ENCODE data around the gene SLC46A1. TPM values are rescaled to one million over a fixed set of nuclear protein-coding genes. Genes with fewer than 3 reads are reported as not detected.

The SLC46A1 gene
- total and polyA plus RNA-seq, 9 of the 15 experiments (the other 6 are each of a cell fraction or from before 2014, with no cell fraction given) = 0.24 to 5.5 (median 3.1) TPM

DNA sequence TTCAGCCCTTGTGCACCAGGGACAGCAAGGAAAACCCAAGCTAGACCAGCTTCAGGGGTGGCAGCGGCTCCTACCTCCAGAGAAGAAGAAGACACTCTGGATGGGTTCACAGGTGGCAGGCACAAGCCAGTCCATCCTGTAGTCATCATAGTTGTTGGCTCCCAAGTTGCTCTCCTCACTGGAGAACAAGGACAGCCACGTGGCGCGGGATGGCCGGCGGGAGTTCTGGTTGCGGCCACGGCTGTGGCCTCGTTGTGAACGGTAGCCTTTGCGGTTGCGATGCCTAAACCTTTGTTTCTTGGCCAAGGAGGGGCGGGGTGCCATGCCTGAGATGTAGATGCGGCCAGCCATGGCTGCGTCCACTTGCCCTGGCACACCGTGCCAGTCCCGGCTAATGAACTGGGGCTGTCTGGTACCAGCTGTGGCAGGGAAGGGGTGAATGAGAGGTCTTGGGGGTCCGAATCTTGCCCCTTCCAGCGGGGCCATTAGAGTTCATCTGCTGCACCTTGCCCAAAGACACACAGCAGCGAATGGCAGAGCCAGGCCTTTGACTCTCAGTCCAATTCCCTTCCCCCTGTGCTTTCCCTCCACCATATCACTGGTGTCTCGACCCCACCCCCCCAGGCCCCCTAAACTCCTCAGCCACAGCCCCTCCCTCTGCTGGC lies 38.2 kb downstream of the SLC46A1 start (continued):
- TF ChIP-seq, protein P1, sequence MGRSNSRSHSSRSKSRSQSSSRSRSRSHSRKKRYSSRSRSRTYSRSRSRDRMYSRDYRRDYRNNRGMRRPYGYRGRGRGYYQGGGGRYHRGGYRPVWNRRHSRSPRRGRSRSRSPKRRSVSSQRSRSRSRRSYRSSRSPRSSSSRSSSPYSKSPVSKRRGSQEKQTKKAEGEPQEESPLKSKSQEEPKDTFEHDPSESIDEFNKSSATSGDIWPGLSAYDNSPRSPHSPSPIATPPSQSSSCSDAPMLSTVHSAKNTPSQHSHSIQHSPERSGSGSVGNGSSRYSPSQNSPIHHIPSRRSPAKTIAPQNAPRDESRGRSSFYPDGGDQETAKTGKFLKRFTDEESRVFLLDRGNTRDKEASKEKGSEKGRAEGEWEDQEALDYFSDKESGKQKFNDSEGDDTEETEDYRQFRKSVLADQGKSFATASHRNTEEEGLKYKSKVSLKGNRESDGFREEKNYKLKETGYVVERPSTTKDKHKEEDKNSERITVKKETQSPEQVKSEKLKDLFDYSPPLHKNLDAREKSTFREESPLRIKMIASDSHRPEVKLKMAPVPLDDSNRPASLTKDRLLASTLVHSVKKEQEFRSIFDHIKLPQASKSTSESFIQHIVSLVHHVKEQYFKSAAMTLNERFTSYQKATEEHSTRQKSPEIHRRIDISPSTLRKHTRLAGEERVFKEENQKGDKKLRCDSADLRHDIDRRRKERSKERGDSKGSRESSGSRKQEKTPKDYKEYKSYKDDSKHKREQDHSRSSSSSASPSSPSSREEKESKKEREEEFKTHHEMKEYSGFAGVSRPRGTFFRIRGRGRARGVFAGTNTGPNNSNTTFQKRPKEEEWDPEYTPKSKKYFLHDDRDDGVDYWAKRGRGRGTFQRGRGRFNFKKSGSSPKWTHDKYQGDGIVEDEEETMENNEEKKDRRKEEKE (IDR thresholded peaks at IDR 0.05; ENCODE audit: borderline replicate concordance in 1 of 2, control insufficient read depth in 1 of 2, low read depth in 2 of 2, low read length in 1 of 2) = no peak

DNA sequence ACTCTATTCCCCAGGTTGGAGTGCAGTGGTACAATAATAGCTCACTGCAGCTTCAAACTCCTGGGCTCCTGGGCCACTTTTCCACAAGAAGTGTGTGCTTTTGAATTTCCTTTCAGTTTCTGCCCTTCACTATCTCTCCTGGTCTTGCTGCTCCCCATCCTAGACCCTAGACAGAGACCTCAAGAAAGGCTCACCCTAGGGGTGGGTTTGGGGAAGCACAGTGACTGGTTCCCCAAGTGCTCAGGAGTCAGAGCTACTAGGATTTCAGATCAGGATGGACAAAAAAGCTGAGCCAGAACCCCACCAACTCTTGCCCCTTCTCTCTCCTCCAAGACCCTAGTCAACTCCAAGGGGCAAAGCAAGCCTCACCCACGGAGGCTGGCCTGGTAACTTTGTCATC lies 39.4 kb downstream of the SLC46A1 start:
- DNase-seq (ENCODE audit: extremely low read depth in 1 of 4, low spot score in 3 of 4) = peak; percentile 35 to 38 (median 36)
- POLR2A ChIA-PET = interaction anchor here (1.0 to 2.8 kb wide), 5 partner anchors 9 to 23 kb away, joined by 3 to 9 read pairs (median 8); partner anchors contain the start of gene POLDIP2
- no peak overlapping the region for H3K4me3 ChIP-seq
- intact Hi-C loops (cut with micrococcal nuclease) (no loop called here), in situ Hi-C loops (cut with MboI) (no loop called here)
- no TSS peak for BruUV-seq (replicated peaks)
- peaks cover 5% of the 10 kb centered on the region for H3K9me1 ChIP-seq (ENCODE audit: control insufficient read depth, insufficient read depth, low read length)
- no peak for TF ChIP-seq ZNF217 (CRISPR knock-in tag; IDR thresholded peaks at IDR 0.05)
- TF ChIP-seq, protein P2, sequence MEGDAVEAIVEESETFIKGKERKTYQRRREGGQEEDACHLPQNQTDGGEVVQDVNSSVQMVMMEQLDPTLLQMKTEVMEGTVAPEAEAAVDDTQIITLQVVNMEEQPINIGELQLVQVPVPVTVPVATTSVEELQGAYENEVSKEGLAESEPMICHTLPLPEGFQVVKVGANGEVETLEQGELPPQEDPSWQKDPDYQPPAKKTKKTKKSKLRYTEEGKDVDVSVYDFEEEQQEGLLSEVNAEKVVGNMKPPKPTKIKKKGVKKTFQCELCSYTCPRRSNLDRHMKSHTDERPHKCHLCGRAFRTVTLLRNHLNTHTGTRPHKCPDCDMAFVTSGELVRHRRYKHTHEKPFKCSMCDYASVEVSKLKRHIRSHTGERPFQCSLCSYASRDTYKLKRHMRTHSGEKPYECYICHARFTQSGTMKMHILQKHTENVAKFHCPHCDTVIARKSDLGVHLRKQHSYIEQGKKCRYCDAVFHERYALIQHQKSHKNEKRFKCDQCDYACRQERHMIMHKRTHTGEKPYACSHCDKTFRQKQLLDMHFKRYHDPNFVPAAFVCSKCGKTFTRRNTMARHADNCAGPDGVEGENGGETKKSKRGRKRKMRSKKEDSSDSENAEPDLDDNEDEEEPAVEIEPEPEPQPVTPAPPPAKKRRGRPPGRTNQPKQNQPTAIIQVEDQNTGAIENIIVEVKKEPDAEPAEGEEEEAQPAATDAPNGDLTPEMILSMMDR (IDR thresholded peaks at IDR 0.05 in 2 of 3, conservative IDR thresholded peaks at IDR 0.05 in 1 of 3; ENCODE audit: insufficient read depth in 2 of 3, low read depth in 1 of 3, low read length in 3 of 3) = peak in 2 of 3 experiments; percentile 23 to 47; a peak in 3 of 6 replicates
- no peak for TF ChIP-seq ZNF282 (CRISPR knock-in tag; IDR thresholded peaks at IDR 0.05)
- no peak for TF ChIP-seq MYNN (IDR thresholded peaks at IDR 0.05)
- no peak for TF ChIP-seq MYNN (CRISPR knock-in tag; IDR thresholded peaks at IDR 0.05)
- no peak for TF ChIP-seq MXI1 (IDR thresholded peaks at IDR 0.05; ENCODE audit: low read depth, low read length)
- no peak overlapping the region for H3K27ac ChIP-seq (ENCODE audit: extremely low read depth, low read depth, low read length)
- no peaks in the 10 kb centered on the region for H3K79me2 ChIP-seq (ENCODE audit: control insufficient read depth, insufficient read depth, low read length)
- FAIRE-seq = no peak
- H3K36me3 ChIP-seq (ENCODE audit: control insufficient read depth, insufficient read depth, low read length) = peaks cover 25% of the 10 kb centered on the region
- H3K9me3 ChIP-seq (replicated peaks; ENCODE audit: control insufficient read depth, insufficient read depth, low read depth, low read length) = no peaks in the 10 kb centered on the region
- no peak overlapping the region for H3K9ac ChIP-seq (ENCODE audit: insufficient read depth in 1 of 2, low read depth in 2 of 2, low read length in 2 of 2)
- CTCF ChIA-PET (ENCODE audit: low intra/inter-chr PET ratio) = no interaction called here
- no peak overlapping the region for H2AFZ ChIP-seq (ENCODE audit: low read depth, low read length)
- H3K27me3 ChIP-seq (ENCODE audit: control insufficient read depth in 2 of 2, insufficient read depth in 2 of 2, low read length in 2 of 2) = no peaks in the 10 kb centered on the region
- 0 out of 2 replicates have a peak, but pooled peaks cover 6% of the 10 kb centered on the region for H4K20me1 ChIP-seq (replicated peaks; ENCODE audit: control insufficient read depth, insufficient read depth, low read length)
- peak; percentile 31; the same call in 2 of the 3 replicates for ATAC-seq
- H3K4me1 ChIP-seq (replicated peaks in 1 of 2; ENCODE audit: control insufficient read depth in 2 of 2, insufficient read depth in 2 of 2, low read length in 2 of 2) = peaks cover 16 to 36% of the 10 kb centered on the region in 2 experiments
- no peak overlapping the region for H3K4me2 ChIP-seq (ENCODE audit: insufficient read depth, low read length)
- WGBS (ENCODE audit: insufficient coverage, low coverage, missing lambda C conversion rate) = 20% methylated on average over 1 of the region's 1 CpG

All from K562 (cell line).